GM10266 (cell line): ENCODE results near the gene C17orf114.

ENCODE experiments used
- DNase-seq: peaks from one replicate; pipeline ENCODE4 v3.0.0; 2012; ENCODE audit errors: extremely low spot score
- TF ChIP-seq, protein P1 (sequence below): IDR thresholded peaks from 2 replicates; pipeline ENCODE4 v1.5.1; 2012; ENCODE audit warnings: mild to moderate bottlenecking, low read depth; ENCODE audit not compliant: control insufficient read depth, insufficient read depth; ENCODE audit errors: missing control alignments

Gene C17orf114

DNA sequence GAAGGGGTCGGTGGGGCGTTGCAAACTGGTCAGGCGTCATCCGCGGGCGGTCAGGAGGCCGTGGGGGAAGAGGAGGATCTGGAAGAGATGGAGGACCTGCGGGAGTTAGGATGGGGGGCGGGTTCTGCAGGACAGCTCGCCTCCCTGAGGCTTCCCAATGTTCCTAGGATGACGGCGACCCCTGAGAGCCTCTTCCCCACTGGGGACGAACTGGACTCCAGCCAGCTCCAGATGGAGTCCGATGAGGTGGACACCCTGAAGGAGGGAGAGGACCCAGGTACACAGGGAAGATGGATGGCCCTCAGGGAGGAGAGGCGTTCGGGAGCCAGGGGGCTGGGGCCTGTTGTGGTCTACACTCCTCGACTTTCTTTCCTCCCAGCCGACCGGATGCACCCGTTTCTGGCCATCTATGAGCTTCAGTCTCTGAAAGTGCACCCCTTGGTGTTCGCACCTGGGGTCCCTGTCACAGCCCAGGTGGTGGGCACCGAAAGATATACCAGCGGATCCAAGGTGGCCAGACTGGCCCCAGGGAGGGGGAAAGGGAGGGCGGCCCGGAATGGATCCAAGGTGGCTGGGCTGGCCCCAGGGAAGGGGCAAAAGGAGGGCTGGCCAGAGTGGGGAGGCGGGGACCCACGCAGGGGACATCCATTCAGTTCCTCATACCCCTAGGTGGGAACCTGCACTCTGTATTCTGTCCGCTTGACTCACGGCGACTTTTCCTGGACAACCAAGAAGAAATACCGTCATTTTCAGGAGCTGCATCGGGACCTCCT is 5.7 kb upstream of the C17orf114 start:
- TF ChIP-seq, protein P1, sequence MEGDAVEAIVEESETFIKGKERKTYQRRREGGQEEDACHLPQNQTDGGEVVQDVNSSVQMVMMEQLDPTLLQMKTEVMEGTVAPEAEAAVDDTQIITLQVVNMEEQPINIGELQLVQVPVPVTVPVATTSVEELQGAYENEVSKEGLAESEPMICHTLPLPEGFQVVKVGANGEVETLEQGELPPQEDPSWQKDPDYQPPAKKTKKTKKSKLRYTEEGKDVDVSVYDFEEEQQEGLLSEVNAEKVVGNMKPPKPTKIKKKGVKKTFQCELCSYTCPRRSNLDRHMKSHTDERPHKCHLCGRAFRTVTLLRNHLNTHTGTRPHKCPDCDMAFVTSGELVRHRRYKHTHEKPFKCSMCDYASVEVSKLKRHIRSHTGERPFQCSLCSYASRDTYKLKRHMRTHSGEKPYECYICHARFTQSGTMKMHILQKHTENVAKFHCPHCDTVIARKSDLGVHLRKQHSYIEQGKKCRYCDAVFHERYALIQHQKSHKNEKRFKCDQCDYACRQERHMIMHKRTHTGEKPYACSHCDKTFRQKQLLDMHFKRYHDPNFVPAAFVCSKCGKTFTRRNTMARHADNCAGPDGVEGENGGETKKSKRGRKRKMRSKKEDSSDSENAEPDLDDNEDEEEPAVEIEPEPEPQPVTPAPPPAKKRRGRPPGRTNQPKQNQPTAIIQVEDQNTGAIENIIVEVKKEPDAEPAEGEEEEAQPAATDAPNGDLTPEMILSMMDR: no peak

DNA sequence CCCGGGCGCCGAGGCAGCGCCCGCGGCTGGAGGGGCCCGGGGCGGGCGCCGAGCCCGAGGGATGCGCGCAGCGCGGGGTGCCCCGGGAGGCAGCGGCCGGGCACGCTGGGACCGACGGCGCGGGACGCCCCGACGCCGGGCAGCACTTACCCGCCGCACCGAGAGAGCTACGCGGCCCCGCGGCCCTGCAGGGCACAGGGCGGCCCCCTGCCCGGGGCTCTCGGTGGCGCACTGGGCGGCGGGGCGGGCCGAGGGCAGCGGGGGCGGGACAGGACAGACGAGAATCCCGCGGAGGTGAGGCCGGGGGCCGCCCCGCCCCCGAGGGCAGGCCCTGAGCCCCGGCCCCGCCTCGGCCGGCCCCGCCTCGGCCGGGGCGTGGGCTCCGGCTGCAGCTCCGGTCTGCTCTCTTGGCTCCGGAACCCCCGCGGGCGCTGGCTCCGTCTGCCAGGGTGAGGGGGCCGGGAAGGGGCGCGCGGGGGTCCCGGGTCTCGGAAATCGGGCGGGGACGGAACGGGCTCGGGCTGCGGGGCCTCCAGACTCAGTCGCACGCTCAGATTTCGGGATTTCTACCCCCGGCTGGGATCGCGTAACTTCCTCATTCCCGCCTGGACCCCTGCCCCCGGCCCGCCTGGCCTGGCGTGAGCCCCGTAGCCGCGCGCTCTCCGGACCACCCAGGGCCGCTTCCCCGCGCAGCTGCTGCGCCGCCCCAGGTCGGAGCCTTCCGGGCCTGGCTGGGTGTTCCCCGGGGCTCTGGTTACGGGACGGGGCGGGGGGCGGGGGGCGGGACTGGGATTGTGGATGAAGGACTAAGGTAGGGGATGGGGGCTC is 4.9 kb upstream of the C17orf114 start, which contains the start of gene PLD2:
Gene PLD2 (plus strand): TSS at position 376 of the 828 bp plus-strand sequence. CDS start 621 bp downstream, outside the sequence.
- TF ChIP-seq, protein P1: no peak
- DNase-seq: peak; percentile 100

More for the DNA sequence above, 5.7 kb upstream of the C17orf114 start:
- DNase-seq: no peak

DNA sequence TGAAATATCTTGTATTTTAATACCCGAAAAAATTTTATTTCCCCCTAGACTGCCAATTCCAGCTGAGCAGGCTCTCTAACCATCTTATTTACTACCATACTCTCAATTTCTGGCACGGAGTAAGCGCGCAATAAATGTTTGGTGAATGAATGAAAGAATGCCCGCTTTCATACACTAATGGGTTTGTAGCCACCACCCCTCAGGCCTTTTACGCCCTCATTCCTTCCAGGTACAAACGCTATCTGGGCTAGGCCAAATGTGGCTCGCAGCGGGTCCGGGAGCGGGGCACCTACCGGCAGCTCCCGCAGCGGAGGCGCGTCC is 4.3 kb upstream of the C17orf114 start:
- no peak for DNase-seq
- TF ChIP-seq, protein P1: no peak

DNA sequence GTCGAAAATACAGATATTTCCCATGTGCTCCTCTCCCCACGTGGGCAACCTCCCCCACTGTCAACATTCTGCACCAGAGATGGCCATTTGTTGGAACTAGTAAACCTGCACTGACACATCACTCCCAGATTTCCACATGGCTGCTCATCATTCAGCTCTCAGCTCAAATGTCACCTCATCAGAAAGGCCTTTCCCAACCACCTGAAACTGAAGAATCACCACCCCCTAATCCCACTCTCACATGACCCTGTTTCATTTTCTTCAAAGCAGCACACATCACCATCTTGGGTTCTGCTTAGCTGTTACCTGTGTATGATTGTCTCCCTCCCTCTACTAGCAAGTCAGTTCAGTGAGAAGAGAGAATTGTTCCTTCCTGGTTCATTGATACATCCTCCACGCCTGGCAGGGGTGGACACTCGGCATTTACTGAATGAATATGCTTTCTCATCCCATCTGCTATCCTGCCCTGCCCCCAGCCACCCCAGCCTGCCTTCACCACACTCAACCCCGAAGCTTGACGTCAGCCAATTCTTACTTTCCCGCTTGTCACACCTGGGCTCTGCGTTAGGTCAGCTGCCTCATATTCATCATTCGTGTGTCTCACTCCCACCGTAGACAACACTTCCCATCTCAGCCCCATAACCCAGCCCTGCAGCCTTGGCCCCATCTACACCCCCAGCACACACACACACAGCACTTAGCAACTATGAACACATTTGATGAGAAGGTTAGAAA is 1.5 kb downstream of the C17orf114 start:
- TF ChIP-seq, protein P1: no peak
- DNase-seq: no peak

DNA sequence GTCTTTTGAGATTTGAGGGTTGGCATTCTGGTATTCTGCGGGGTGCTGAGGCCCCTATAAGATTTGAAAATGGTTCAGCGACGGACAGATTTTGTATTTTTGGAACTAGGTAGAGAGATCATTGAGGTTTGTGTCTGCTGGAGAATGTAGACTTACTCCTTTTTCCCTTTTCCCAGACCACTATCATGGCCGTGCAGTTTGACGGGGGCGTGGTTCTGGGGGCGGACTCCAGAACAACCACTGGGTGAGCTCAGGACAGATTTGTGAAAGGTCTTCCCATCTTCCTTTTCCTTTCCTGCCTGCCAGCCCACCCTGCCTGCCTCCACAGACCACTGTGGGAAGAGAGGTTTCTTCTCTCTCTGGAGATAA is 5.6 kb downstream of the C17orf114 start:
- TF ChIP-seq, protein P1: no peak
- no peak for DNase-seq

DNA sequence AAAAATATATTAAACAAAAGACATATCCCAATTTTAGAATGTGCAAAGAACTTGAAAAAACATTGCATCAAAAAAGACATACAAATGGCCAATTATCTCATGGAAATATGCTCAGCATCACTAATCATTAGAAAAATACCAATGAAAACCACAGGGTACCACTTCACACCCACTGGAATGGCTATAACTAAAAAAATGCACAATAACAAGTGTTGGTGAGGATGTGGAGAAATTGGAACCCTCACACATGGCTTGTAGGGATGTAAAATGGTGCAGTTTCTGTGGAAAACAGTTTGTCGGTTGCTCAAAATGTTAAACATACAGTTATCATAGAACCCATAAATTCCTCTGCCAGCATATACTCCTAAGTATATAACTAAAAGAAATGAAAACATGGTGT is 7.0 kb downstream of the C17orf114 start:
- DNase-seq: no peak
- TF ChIP-seq, protein P1: no peak
